Gastrocnemius medialis (tissue), 4 donors: ENCODE results near the gene NADSYN1.

ENCODE experiments used
- POLR2A ChIP-seq, 2 donors: fragments of 450-650 bp; IDR thresholded peaks; one replicate each; pipeline ENCODE4 v1.6.1; 2017; ENCODE audit warnings: antibody characterized with exemption in 2 of 2, mild to moderate bottlenecking in 2 of 2, moderate library complexity in 2 of 2
- TF ChIP-seq, protein P1 (sequence below), 5 experiments: fragments of 450-650 bp in 3 of 5; fragments of 200-600 bp in 2 of 5; sonication (generic) in 2 of 5; IDR thresholded peaks in 4 of 5; conservative IDR thresholded peaks in 1 of 5; 1 replicate in 4 of 5; 2 replicates in 1 of 5; pipeline ENCODE4 v1.5.1; 2016 to 2019; ENCODE audit warnings: antibody characterized with exemption in 5 of 5, mild to moderate bottlenecking in 3 of 5, moderate library complexity in 3 of 5

DNA sequence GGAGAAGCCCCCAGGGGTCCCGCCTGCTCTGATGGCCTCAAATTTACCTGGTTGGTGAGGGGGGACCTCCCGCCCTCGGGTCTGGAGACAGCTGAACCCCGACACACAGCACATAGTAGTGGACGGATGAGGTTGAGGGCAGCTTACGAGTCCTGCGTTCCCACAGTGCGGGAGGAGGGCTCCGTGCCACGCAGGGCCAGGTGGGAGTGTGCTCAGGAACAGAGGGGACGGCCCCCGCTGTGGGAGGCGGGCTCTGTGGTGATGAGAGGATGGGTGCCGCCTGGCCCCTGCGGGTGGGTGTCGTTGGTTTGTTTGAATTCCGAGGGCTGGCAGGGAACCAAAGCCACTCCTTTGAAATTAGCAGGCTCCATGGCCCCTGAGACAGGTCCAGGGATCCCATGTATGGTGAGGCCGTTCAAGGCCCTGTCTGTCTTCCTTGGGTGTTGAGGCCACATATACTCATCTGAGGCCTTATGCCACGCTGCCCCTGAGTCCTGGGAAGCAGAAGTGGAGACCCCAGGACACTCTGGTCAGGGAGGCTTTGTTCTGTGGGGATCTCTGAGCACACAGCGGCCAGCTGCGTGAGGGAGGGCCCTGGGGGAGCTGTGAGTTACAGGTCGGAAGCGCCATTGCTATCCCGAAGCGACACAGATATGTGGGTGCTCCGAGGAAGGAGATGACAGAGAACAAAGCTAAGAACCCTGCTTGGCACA is 21.9 kb downstream of the NADSYN1 start:
- TF ChIP-seq, protein P1, sequence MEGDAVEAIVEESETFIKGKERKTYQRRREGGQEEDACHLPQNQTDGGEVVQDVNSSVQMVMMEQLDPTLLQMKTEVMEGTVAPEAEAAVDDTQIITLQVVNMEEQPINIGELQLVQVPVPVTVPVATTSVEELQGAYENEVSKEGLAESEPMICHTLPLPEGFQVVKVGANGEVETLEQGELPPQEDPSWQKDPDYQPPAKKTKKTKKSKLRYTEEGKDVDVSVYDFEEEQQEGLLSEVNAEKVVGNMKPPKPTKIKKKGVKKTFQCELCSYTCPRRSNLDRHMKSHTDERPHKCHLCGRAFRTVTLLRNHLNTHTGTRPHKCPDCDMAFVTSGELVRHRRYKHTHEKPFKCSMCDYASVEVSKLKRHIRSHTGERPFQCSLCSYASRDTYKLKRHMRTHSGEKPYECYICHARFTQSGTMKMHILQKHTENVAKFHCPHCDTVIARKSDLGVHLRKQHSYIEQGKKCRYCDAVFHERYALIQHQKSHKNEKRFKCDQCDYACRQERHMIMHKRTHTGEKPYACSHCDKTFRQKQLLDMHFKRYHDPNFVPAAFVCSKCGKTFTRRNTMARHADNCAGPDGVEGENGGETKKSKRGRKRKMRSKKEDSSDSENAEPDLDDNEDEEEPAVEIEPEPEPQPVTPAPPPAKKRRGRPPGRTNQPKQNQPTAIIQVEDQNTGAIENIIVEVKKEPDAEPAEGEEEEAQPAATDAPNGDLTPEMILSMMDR (IDR thresholded peaks at IDR 0.05 in 4 of 5, conservative IDR thresholded peaks at IDR 0.05 in 1 of 5), result no peak
- TF ChIP-seq POLR2A (IDR thresholded peaks at IDR 0.05), result no peak
